ENCODE data around the gene TICAM1. TPM values are rescaled to one million over a fixed set of nuclear protein-coding genes. Genes with fewer than 3 reads are reported as not detected.

Gene TICAM1
- total RNA-seq, 4 donors from 2014 or later = 5.2 to 7.0 (median 6.3) TPM

DNA sequence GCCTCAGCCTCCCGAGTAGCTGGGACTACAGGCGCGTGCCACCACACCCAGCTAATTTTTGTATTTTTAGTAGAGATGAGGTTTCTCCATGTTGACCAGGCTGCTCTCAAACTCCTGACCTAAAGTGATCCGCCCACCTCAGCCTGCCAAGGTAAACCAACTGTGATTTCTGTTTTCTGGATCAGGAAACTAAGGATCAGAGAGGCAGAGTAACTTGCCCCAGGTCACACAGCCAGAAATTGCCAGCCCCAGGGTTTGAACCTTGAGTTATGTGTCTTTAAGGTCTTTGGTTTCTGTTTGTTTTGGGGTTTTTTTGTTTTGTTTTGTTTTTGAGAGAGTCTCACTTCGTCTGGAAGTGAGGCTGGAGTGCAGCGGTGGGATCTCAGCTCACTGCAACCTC, 40.2 kb upstream of the TICAM1 start:
- no peak overlapping the region for H3K4me3 ChIP-seq (replicated peaks in 1 of 3)
- peaks cover 3 to 4% of the 10 kb centered on the region in 2 donors for H3K4me1 ChIP-seq
- intact Hi-C loops (cut with DNase I) = loop anchor here (2.0 kb wide), 1 partner anchor 159 kb away; no protein-coding TSS in a partner anchor
- no peaks in the 10 kb centered on the region for H3K9me3 ChIP-seq
- no peak for TF ChIP-seq POLR2A (IDR thresholded peaks at IDR 0.05)
- no peak for TF ChIP-seq CTCF (IDR thresholded peaks at IDR 0.05)
- no peak overlapping the region for H3K27ac ChIP-seq
- no peak for DNase-seq
- WGBS, 2 donors = 64 to 88% methylated on average over 6 of the region's 6 CpGs
- H3K27me3 ChIP-seq = no peaks in the 10 kb centered on the region
- no peaks in the 10 kb centered on the region for H3K36me3 ChIP-seq

- H3K27me3 ChIP-seq = no peaks in the 10 kb centered on the region
- intact Hi-C loops (cut with DNase I) = no loop called here
- no peak overlapping the region for H3K4me3 ChIP-seq (replicated peaks in 1 of 3)
- no peaks in the 10 kb centered on the region for H3K9me3 ChIP-seq
- WGBS, 2 donors = 82 to 88% methylated on average over 10 of the region's 10 CpGs
- peaks cover 10 to 11% of the 10 kb centered on the region in 2 donors for H3K4me1 ChIP-seq
- DNase-seq = no peak
- no peak for TF ChIP-seq CTCF (IDR thresholded peaks at IDR 0.05)
- no peak for TF ChIP-seq POLR2A (IDR thresholded peaks at IDR 0.05)
- H3K36me3 ChIP-seq = no peaks in the 10 kb centered on the region
- H3K27ac ChIP-seq = no peak overlapping the region
These were observed 38.7 kb upstream of the TICAM1 start for GRCh38 chr19:4870025-4870700.

DNA sequence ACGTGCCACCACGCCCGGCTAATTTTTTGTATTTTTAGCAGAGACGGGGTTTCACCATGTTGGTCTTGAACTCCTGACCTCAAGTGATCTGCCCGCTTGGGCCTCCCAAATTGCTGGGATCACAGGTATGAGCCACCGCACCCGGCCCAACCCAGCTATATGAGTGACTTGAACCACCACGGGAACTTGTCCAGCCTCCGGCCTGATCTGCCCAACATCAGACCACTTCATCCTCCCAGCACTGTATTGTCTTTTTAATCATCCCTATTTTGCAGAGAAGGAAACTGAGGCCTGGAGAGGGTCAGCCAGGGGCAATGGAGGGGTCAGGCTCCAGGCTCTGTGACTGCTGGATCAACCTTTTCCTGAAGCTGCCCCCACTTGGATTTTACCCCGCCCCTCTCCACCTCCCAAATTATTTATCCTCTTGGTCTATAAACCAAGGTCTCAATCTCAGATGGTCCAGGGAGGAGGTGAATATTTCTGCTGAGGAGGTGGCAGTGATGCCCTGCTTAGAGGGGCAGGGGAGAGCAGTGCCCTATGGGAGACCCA, 36.8 kb upstream of the TICAM1 start:
- Histone ChIP-seq H3K4me1 (peaks cover 10 to 11% of the 10 kb centered on the region in 2 donors), H3K27ac (no peak overlapping the region), H3K36me3 (no peaks in the 10 kb centered on the region), H3K4me3 (replicated peaks in 1 of 3) (no peak overlapping the region), H3K9me3 (no peaks in the 10 kb centered on the region), H3K27me3 (no peaks in the 10 kb centered on the region)
- TF ChIP-seq POLR2A (IDR thresholded peaks at IDR 0.05) = no peak
- TF ChIP-seq CTCF (IDR thresholded peaks at IDR 0.05) = no peak
- intact Hi-C loops (cut with DNase I) = no loop called here
- no peak for DNase-seq
- WGBS, 2 donors = 68 to 87% methylated on average over 10 of the region's 10 CpGs

GRCh38 chr19:4867534-4868285, 36.2 kb upstream of the TICAM1 start, which contains the start of gene PLIN3:
Gene PLIN3 (minus strand): TSS chr19:4867667. CDS start chr19:4861394, 6,273 bp downstream.
- H3K4me3 ChIP-seq (replicated peaks in 1 of 3) = peak within 1 kb of the TSS; percentile 55 to 75 (median 67)
- TF ChIP-seq POLR2A (IDR thresholded peaks at IDR 0.05) = peak in 1 of 2 donors; percentile 68
- TF ChIP-seq CTCF (IDR thresholded peaks at IDR 0.05) = no peak
- no peaks in the 10 kb centered on the region for H3K36me3 ChIP-seq
- no peaks in the 10 kb centered on the region for H3K27me3 ChIP-seq
- no peaks in the 10 kb centered on the region for H3K9me3 ChIP-seq
- intact Hi-C loops (cut with DNase I) = no loop called here
- 25 to 26% methylated on average over 13 to 15 of the region's 46 CpGs for WGBS, 2 donors
- peak within 1 kb of the TSS; percentile 50 to 86 (median 66) for H3K27ac ChIP-seq
- peaks cover 10 to 11% of the 10 kb centered on the region in 2 donors for H3K4me1 ChIP-seq
- DNase-seq = peak; percentile 96 to 97

All from thyroid gland (tissue), 4 donors.